ENCODE data around the gene ANO2. TPM values are rescaled to one million over a fixed set of nuclear protein-coding genes. Genes with fewer than 3 reads are reported as not detected.

Gene ANO2
- polyA plus RNA-seq, 1 donor from 2014 or later, result 1.8 TPM

- no peaks in the 10 kb centered on the region for H3F3A ChIP-seq (ENCODE audit: insufficient read depth, low read length, poor library complexity, severe bottlenecking)
- H3K9ac ChIP-seq (ENCODE audit: low read length), result no peak overlapping the region
- H3K4me3 ChIP-seq (ENCODE audit: low read length), result no peak overlapping the region
- no peaks in the 10 kb centered on the region for H3K36me3 ChIP-seq (ENCODE audit: insufficient read depth, low read length)
- no peaks in the 10 kb centered on the region for H3K9me2 ChIP-seq (ENCODE audit: insufficient read depth, low read length)
- no peak overlapping the region for H2AFZ ChIP-seq (ENCODE audit: low read depth, low read length)
- no peak overlapping the region for H3K4me2 ChIP-seq (ENCODE audit: low read length)
- TF ChIP-seq RAD21 (conservative IDR thresholded peaks at IDR 0.05) (no peak), REST (IDR thresholded peaks at IDR 0.05; ENCODE audit: borderline replicate concordance) (no peak), MXI1 (conservative IDR thresholded peaks at IDR 0.05; ENCODE audit: poor library complexity, severe bottlenecking) (no peak), POLR2AphosphoS5 (IDR thresholded peaks at IDR 0.05) (no peak), SMC3 (conservative IDR thresholded peaks at IDR 0.05; ENCODE audit: poor library complexity) (no peak), CTCF (IDR thresholded peaks at IDR 0.05; ENCODE audit: poor library complexity, severe bottlenecking) (no peak), EP300 (conservative IDR thresholded peaks at IDR 0.05; ENCODE audit: poor library complexity, severe bottlenecking) (no peak), EZH2 (IDR thresholded peaks at IDR 0.05; ENCODE audit: borderline replicate concordance, insufficient read depth, low read length, poor library complexity, severe bottlenecking) (no peak), TAF1 (IDR thresholded peaks at IDR 0.05; ENCODE audit: low read depth) (no peak)
- no peak overlapping the region for H3K27ac ChIP-seq (ENCODE audit: low read length)
- no peaks in the 10 kb centered on the region for H3K27me3 ChIP-seq (ENCODE audit: insufficient read depth, low read depth, low read length)
- no peaks in the 10 kb centered on the region for H3K9me3 ChIP-seq (ENCODE audit: low read length)
- no peaks in the 10 kb centered on the region for H3K79me2 ChIP-seq (replicated peaks; ENCODE audit: insufficient read depth, low read length)
- no peaks in the 10 kb centered on the region for H4K20me1 ChIP-seq (ENCODE audit: insufficient read depth)
Measured at GRCh38 chr12:5771756-5772155, 173.3 kb downstream of the ANO2 start.

- no peaks in the 10 kb centered on the region for H3F3A ChIP-seq (ENCODE audit: insufficient read depth, low read length, poor library complexity, severe bottlenecking)
- H3K4me3 ChIP-seq (ENCODE audit: low read length), result no peak overlapping the region
- H3K79me2 ChIP-seq (replicated peaks; ENCODE audit: insufficient read depth, low read length), result no peaks in the 10 kb centered on the region
- no peak overlapping the region for H3K27ac ChIP-seq (ENCODE audit: low read length)
- H3K9me3 ChIP-seq (ENCODE audit: low read length), result no peaks in the 10 kb centered on the region
- H4K20me1 ChIP-seq (ENCODE audit: insufficient read depth), result no peaks in the 10 kb centered on the region
- H2AFZ ChIP-seq (ENCODE audit: low read depth, low read length), result no peak overlapping the region
- H3K9ac ChIP-seq (ENCODE audit: low read length), result no peak overlapping the region
- no peaks in the 10 kb centered on the region for H3K36me3 ChIP-seq (ENCODE audit: insufficient read depth, low read length)
- H3K4me2 ChIP-seq (ENCODE audit: low read length), result no peak overlapping the region
- H3K9me2 ChIP-seq (ENCODE audit: insufficient read depth, low read length), result no peaks in the 10 kb centered on the region
- no peak for TF ChIP-seq CTCF (IDR thresholded peaks at IDR 0.05; ENCODE audit: poor library complexity, severe bottlenecking)
- no peak for TF ChIP-seq EZH2 (IDR thresholded peaks at IDR 0.05; ENCODE audit: borderline replicate concordance, insufficient read depth, low read length, poor library complexity, severe bottlenecking)
- TF ChIP-seq POLR2AphosphoS5 (IDR thresholded peaks at IDR 0.05), result no peak
- no peak for TF ChIP-seq SMC3 (conservative IDR thresholded peaks at IDR 0.05; ENCODE audit: poor library complexity)
- no peak for TF ChIP-seq RAD21 (conservative IDR thresholded peaks at IDR 0.05)
- TF ChIP-seq REST (IDR thresholded peaks at IDR 0.05; ENCODE audit: borderline replicate concordance), result no peak
- TF ChIP-seq TAF1 (IDR thresholded peaks at IDR 0.05; ENCODE audit: low read depth), result no peak
- no peak for TF ChIP-seq MXI1 (conservative IDR thresholded peaks at IDR 0.05; ENCODE audit: poor library complexity, severe bottlenecking)
- TF ChIP-seq EP300 (conservative IDR thresholded peaks at IDR 0.05; ENCODE audit: poor library complexity, severe bottlenecking), result no peak
- H3K27me3 ChIP-seq (ENCODE audit: insufficient read depth, low read depth, low read length), result no peaks in the 10 kb centered on the region
Measured at GRCh38 chr12:5770727-5771126, 174.3 kb downstream of the ANO2 start.

Data from neural cell (in vitro differentiated cells).